Endothelial cell of umbilical vein (primary cell): ENCODE data around the gene S100A5. TPM values are rescaled to one million over a fixed set of nuclear protein-coding genes. Genes with fewer than 3 reads are reported as not detected.

Experiments
- BruUV-seq: library from RNA; stranded (reverse); fragments of 400-500 nt; replicated peaks from 2 replicates; lab custom pipeline; 2021; lab: Mats Ljungman, UMichigan
- CTCF ChIA-PET: fragments of 300-600, 350-600 bp; sonication (Branson Sonifier 250); formaldehyde crosslinking; loops from one replicate; lab custom pipeline; 2021; ENCODE audit warnings: antibody characterized with exemption, inconsistent platforms; lab: Charles Lee
- POLR2A ChIA-PET: fragments of 300-600, 350-600 bp; sonication (Branson Sonifier 250); formaldehyde crosslinking; loops from one replicate; lab custom pipeline; 2021; ENCODE audit warnings: antibody characterized with exemption, inconsistent platforms; lab: Charles Lee
- DNase-seq: peaks from one replicate; pipeline ENCODE4 v3.0.0-alpha.2; 2011; ENCODE audit warnings: low read depth, low spot score
- FAIRE-seq: peaks from 2 replicates; lab custom pipeline; 2011; peaks lifted over from hg19 to GRCh38; lab: Jason Lieb, UNC
- H2AFZ ChIP-seq: 2 replicates; pipeline ENCODE4 v1.6.0; 2012; ENCODE audit warnings: low read depth, low read length, control low read depth, inconsistent platforms
- H3K27ac ChIP-seq: 2 replicates; pipeline ENCODE4 v1.5.1; 2011; ENCODE audit warnings: low read depth, mild to moderate bottlenecking, control low read depth, low read length, moderate library complexity; ENCODE audit not compliant: insufficient read depth
- H3K27me3 ChIP-seq, 2 experiments: 2 replicates each; pipeline versions ENCODE4 v1.6.0 to v1.6.1; 2011; ENCODE audit warnings: low read length in 2 of 2, mixed read lengths in 1 of 2; ENCODE audit not compliant: control insufficient read depth in 2 of 2, insufficient read depth in 2 of 2
- H3K36me3 ChIP-seq, 2 experiments: 2 replicates in 1 of 2; 3 replicates in 1 of 2; pipeline ENCODE4 v1.5.1; 2011; ENCODE audit warnings: low read length in 2 of 2, mild to moderate bottlenecking in 1 of 2, moderate library complexity in 1 of 2; ENCODE audit not compliant: control insufficient read depth in 2 of 2, insufficient read depth in 2 of 2; ENCODE audit errors: extremely low read depth in 1 of 2
- H3K4me1 ChIP-seq: 3 replicates; pipeline ENCODE4 v1.5.1; 2011; ENCODE audit warnings: mild to moderate bottlenecking, low read length; ENCODE audit not compliant: control insufficient read depth, insufficient read depth; ENCODE audit errors: extremely low read depth
- H3K4me2 ChIP-seq: 2 replicates; pipeline ENCODE4 v1.6.1; 2011; ENCODE audit warnings: low read length, control low read depth, mixed read lengths; ENCODE audit not compliant: insufficient read depth
- H3K4me3 ChIP-seq, 3 experiments: fragments of 200-600 bp in 1 of 3; sonication (generic), shearing (Covaris generic) in 1 of 3; replicated peaks in 1 of 3; 2 replicates each; pipeline ENCODE4 v1.5.1; 2011 to 2016; ENCODE audit warnings: control low read depth in 3 of 3, low read length in 3 of 3, mild to moderate bottlenecking in 2 of 3, inconsistent platforms in 1 of 3, low read depth in 1 of 3, moderate library complexity in 1 of 3; ENCODE audit not compliant: insufficient read depth in 1 of 3
- H3K79me2 ChIP-seq: 2 replicates; pipeline ENCODE4 v1.6.0; 2012; ENCODE audit warnings: low read length, inconsistent platforms; ENCODE audit not compliant: control insufficient read depth, insufficient read depth
- H3K9ac ChIP-seq: replicated peaks from 2 replicates; pipeline ENCODE3; 2011; ENCODE audit warnings: low read length, control low read depth; ENCODE audit not compliant: insufficient read depth; ENCODE audit errors: extremely low read depth
- H3K9me1 ChIP-seq: replicated peaks from 3 replicates; pipeline ENCODE4 v1.6.0; 2011; ENCODE audit warnings: mild to moderate bottlenecking, low read length; ENCODE audit not compliant: control insufficient read depth, insufficient read depth; ENCODE audit errors: extremely low read depth
- H3K9me3 ChIP-seq: replicated peaks from 2 replicates; pipeline ENCODE4 v1.5.1; 2012; ENCODE audit warnings: low read length, inconsistent platforms; ENCODE audit not compliant: control insufficient read depth, insufficient read depth
- H4K20me1 ChIP-seq: replicated peaks from 2 replicates; pipeline ENCODE3; 2011; ENCODE audit warnings: mild to moderate bottlenecking, low read length; ENCODE audit not compliant: control insufficient read depth, insufficient read depth; ENCODE audit errors: extremely low read depth
- FOS ChIP-seq: IDR thresholded peaks from 2 replicates; pipeline ENCODE4 v1.6.1; 2011; ENCODE audit warnings: mild to moderate bottlenecking, low read length, moderate library complexity, borderline replicate concordance; ENCODE audit not compliant: insufficient read depth
- GATA2 ChIP-seq: IDR thresholded peaks from 2 replicates; pipeline ENCODE4 v1.7.0; 2011; ENCODE audit warnings: low read depth, mild to moderate bottlenecking, moderate library complexity, mixed read lengths, low read length; ENCODE audit not compliant: insufficient read length, insufficient read depth
- JUN ChIP-seq: IDR thresholded peaks from 2 replicates; pipeline ENCODE4 v1.6.1; 2011; ENCODE audit warnings: borderline replicate concordance, low read depth; ENCODE audit not compliant: insufficient read length, insufficient read depth
- POLR2A ChIP-seq: IDR thresholded peaks from 2 replicates; pipeline ENCODE4 v1.6.1; 2012; ENCODE audit warnings: low read depth, mild to moderate bottlenecking, control low read depth, low read length
- POLR2AphosphoS5 ChIP-seq: IDR thresholded peaks from 2 replicates; pipeline ENCODE4 v1.6.1; 2012; ENCODE audit warnings: low read depth, mild to moderate bottlenecking, control low read depth, low read length, moderate library complexity; ENCODE audit not compliant: insufficient read depth
- dilution Hi-C: fragments of 300-500 bp; cut with MboI; formaldehyde crosslinking; loops from one replicate; pipeline ENCODE4 v1.15.0; 2019; ENCODE audit warnings: low sequenced_read_pairs; ENCODE audit not compliant: extremely low pct_ligation_motif_present
- intact Hi-C: fragments of 100-400 bp; cut with micrococcal nuclease; formaldehyde crosslinking; loops from one replicate; pipeline ENCODE4 v1.10.0; 2022
- polyA plus RNA-seq, 4 experiments: library from polyadenylated mRNA; depleted of rRNA in 3 of 4; stranded (reverse) in 3 of 4; unstranded in 1 of 4; fragments of >200 nt; gene quantifications; 2 replicates each; pipeline versions ENCODE4 v1.2.1 to v1.2.3, GENCODE V29; 2011 to 2012; ENCODE audit warnings: missing spikeins in 1 of 4
- total RNA-seq: library from RNA; stranded (reverse); gene quantifications from 2 replicates; pipeline ENCODE4 v1.2.3, GENCODE V29; 2021
- TF ChIP-seq, protein P1 (sequence below): IDR thresholded peaks from 2 replicates; pipeline ENCODE4 v1.6.1; 2011; ENCODE audit not compliant: insufficient read depth, insufficient read length

Gene S100A5
- total and polyA plus RNA-seq, 2 donors (not counting 3 experiments of a cell fraction or from before 2014, with no cell fraction given): not detected

GRCh38 chr1:153549741-153550397 lies 9.1 kb upstream of the S100A5 start:
- ChIA-PET POLR2A (no interaction called here), CTCF (interaction anchor here (0.6 to 3.3 kb wide), 8 partner anchors 11 to 39 kb away, joined by 3 to 13 read pairs (median 4); no protein-coding TSS in a partner anchor)
- Histone ChIP-seq H3K79me2 (no peaks in the 10 kb centered on the region), H3K9me1 (no peaks in the 10 kb centered on the region), H3K27me3 (no peaks in the 10 kb centered on the region), H3K4me1 (peaks cover 26% of the 10 kb centered on the region), H2AFZ (peak overlapping the region; percentile 66), H4K20me1 (no peaks in the 10 kb centered on the region), H3K4me3 (no peak overlapping the region), H3K4me2 (no peak overlapping the region), H3K36me3 (no peaks in the 10 kb centered on the region), H3K9me3 (no peaks in the 10 kb centered on the region), H3K27ac (peak overlapping the region; percentile 25), H3K9ac (no peak overlapping the region)
- intact Hi-C loops: loop anchor here (1.0 kb wide), 2 partner anchors 14 to 16 kb away; no protein-coding TSS in a partner anchor
- FAIRE-seq (no peak), DNase-seq (no peak)
- TF ChIP-seq, protein P1, sequence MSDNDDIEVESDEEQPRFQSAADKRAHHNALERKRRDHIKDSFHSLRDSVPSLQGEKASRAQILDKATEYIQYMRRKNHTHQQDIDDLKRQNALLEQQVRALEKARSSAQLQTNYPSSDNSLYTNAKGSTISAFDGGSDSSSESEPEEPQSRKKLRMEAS: no peak
- TF ChIP-seq POLR2AphosphoS5 (no peak), POLR2A (no peak), JUN (no peak), GATA2 (no peak), FOS (no peak)
- dilution Hi-C loops: no loop called here
- BruUV-seq: no TSS peak
